Stimulated activated CD4-positive, alpha-beta T cell treated with anti-CD3 and anti-CD28 coated beads, Interleukin-1b, Interleukin-23, amount 100 ng/mL, for 4 hours (primary cell): ENCODE measurements around the gene MTF2.
A peak's percentile ranks its signal among the peaks of the same experiment; 100 is the strongest.
"Not testable (repeated sequence)": the region's sequence is repeated elsewhere in the genome, so short reads cannot be mapped to it uniquely, and the experiment has no call there.

Experiments
- DNase-seq, 2 donors: peaks; one replicate each; pipeline ENCODE4 v3.0.0-alpha.2; 2020; ENCODE audit warnings: low read depth in 2 of 2

The MTF2 gene

GRCh38 chr1:93140106-93140505 is 61.0 kb downstream of the MTF2 start:
- no peak for DNase-seq

- DNase-seq: no peak
Measured at GRCh38 chr1:93142161-93142560, 63.1 kb downstream of the MTF2 start.

- DNase-seq: no peak
Measured at GRCh38 chr1:93143136-93143535, 64.1 kb downstream of the MTF2 start.

DNA sequence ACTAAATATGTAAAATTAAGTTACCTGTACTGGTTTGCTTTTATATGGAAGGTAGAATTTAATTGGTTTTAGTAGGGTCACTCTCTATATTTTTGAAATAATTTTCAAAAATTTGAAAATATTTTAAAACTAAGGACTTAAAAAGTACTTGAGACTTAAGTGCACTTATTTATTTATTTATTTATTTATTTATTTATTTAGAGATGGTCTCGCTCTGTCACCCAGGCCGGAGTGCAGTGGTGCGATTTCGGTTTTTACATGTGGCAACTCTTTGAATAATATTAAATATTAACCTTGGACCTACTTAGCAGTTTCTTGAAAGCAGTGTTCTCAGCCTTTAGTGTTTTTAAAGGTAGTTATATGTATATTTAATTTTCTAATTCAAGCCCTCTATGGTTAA is 64.7 kb downstream of the MTF2 start:
- DNase-seq: no peak

- DNase-seq: no peak
Measured at GRCh38 chr1:93148001-93148400, 68.9 kb downstream of the MTF2 start.

- DNase-seq: no peak
Measured at GRCh38 chr1:93150729-93151128, 71.6 kb downstream of the MTF2 start.

DNA sequence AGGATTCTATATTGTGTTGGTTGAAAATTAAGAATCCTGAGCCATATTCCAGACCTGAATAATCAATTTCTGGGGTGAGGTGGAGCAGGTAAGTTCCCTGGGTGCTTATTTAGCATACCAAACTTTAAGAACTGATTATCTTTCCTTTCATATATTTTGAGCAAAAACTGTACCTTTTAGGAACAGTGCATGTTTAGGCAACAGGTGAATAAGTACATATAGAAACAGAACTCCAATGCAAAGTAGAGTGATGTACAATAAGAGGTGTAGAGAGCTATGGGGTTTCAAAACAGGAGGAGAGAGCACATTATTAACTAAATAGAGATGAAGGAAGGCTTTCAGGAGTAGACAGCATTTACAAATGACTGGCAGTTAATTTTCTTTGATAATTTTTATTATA is 72.4 kb downstream of the MTF2 start:
- DNase-seq: no peak

- DNase-seq: no peak
Measured at GRCh38 chr1:93152835-93153234, 73.8 kb downstream of the MTF2 start.

DNA sequence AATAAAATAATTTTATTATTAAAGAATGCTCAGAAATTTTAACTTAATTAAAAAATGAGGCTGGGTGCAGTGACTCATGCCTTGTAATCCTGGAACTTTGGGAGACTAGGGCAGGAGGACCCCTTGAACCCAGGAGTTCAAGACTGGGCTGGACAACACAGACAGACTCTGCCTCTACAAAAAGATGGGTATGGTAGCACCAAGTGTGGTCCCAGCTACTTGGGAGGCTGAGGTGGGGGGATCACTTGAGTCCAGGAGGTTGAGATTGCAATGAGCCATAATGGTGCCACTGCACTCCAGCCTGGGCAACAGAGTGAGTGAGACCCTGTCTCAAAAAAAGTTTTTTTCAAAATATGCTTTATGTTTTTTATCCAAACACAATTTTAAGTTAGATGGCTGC is 75.8 kb downstream of the MTF2 start:
- no peak for DNase-seq

DNA sequence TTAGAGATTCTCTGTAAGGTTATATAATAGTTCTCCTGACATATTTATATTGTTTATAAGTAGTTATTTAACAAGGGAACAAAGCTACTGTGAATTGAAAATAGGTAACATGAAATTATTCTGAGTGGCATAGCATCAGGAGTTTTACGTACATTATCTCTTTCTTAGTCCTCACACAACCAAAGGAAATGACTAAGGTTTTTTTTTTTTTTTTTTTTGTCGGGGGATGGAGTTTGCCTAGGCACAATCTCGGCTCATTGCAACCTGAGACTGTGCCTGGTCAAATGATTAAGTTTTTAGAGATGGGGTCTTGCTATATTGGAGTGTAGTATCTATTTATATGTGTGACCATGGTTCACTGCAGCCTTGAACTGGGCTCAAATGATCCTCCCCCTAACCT is 76.3 kb downstream of the MTF2 start:
- DNase-seq: no peak

DNA sequence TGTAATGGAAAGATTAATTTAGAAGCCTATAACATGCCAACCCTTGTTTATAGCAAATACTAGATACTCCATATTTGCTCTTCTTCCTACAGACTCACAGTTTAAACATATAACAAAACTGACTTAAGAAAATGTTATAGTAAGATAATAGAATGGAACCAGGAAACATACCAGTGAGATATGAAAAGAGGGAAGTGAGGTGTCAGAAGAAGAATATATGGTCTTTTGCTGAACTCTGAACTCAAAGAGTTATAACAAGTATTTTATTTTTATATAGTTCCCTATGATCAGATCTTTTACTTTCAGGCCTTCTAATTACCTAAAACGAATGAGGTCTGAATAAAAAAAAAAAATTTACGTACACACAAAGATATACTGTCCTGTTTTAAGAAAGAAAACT is 80.3 kb downstream of the MTF2 start:
- DNase-seq: no peak

GRCh38 chr1:93163314-93163713 is 84.2 kb downstream of the MTF2 start:
- DNase-seq: not testable (repeated sequence)

DNA sequence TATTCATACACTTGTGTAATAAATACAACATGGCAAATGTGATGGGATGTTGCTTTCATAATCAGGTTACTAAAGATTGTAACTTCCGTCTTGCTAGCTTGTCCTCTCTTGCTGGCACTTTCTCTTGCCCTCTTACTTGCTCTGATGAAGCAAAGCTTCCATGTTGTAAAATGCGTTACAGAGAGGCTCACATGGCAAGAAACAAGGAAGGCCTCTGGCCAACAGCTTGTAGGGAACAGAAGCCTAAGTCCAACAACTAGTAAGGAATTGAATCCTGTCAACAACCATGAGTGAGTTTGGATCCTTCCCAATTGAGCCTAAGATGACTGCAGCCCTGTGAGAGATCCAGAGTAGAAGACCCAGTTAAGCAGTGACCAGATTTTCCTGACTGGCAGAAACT is 85.7 kb downstream of the MTF2 start:
- no peak for DNase-seq

- not testable (repeated sequence) for DNase-seq
Measured at GRCh38 chr1:93165895-93166294, 86.8 kb downstream of the MTF2 start.

- no peak for DNase-seq
Measured at GRCh38 chr1:93167006-93167405, 87.9 kb downstream of the MTF2 start.

DNA sequence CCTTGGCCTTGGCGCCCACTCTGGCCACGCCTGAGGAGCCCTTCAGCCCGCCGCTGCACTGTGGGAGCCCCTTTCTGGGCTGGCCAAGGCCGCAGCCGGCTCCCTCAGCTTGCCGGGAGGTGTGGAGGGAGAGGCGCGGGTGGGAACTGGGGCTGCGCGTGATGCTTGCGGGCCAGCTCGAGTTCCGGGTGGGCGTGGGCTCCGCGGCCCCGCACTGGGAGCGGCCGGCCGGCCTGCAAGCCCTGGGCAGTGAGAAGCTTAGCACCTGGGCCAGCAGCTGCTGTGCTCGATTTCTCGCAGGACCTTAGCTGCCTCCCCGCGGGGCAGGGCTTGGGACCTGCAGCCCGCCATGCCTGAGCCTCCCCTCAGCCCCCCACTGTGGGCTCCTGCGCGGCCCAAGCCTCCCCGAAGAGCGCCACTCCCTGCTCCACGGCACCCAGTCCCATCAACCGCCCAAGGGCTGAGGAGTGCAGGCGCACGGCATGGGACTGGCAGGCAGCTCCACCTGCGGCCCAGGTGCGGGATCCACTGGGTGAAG is 91.1 kb downstream of the MTF2 start:
- DNase-seq: not testable (repeated sequence)

- no peak for DNase-seq
Measured at GRCh38 chr1:93171549-93172034, 92.5 kb downstream of the MTF2 start.

- DNase-seq: no peak
Measured at GRCh38 chr1:93172778-93173177, 93.7 kb downstream of the MTF2 start.

DNA sequence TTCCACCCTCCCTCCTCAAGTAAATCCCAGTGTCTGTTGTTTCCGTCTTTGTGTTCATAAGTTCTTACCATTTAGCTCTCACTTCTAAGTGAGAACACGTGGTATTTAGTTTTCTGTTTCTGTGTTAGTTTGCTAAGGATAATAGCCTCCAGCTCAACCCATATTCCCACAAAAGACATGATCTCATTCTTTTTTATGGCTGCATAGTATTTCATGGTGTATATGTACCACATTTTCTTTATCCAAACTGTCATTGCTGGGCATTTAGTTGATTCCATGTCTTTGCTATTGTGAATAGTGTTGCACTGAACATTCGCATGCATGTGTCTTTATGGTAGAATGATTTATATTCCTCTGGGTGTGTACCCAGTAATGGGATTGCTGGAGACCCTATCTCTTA is 95.6 kb downstream of the MTF2 start:
- not testable (repeated sequence) for DNase-seq

DNA sequence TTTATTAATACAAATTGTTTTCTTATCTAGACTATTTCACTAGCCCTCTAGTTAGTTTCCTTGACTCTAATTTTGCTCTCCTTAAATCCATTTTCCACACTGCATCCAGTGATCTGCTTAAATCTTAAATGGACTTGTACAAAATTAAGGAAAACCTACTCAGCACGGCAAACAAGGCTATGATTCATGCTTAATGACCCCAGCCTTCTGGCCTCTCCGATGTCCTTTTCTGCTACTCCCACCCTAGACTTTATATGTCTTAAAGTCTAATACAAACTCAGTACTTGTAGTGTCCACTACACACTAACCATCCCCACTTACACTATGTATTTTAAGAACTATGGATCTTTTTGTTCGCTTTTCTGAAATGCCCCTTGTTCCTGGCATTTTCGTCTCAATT is 98.9 kb downstream of the MTF2 start:
- DNase-seq: no peak

- DNase-seq: no peak
Measured at GRCh38 chr1:93178418-93178817, 99.3 kb downstream of the MTF2 start.

- peak; percentile 86 to 88 for DNase-seq
Measured at GRCh38 chr1:93179886-93180722, 101.0 kb downstream of the MTF2 start, which contains the start of gene TMED5. TSS of gene TMED5 (minus strand) at chr1:93180413. CDS start at chr1:93180242, 171 bp downstream.
